Measurements from ENCODE around the gene ALPI. TPM values are rescaled to one million over a fixed set of nuclear protein-coding genes. Genes with fewer than 3 reads are reported as not detected.

The ALPI gene
- total and polyA plus RNA-seq, 2 donors (not counting 1 experiment from before 2014, with no cell fraction given), result not detected

DNA sequence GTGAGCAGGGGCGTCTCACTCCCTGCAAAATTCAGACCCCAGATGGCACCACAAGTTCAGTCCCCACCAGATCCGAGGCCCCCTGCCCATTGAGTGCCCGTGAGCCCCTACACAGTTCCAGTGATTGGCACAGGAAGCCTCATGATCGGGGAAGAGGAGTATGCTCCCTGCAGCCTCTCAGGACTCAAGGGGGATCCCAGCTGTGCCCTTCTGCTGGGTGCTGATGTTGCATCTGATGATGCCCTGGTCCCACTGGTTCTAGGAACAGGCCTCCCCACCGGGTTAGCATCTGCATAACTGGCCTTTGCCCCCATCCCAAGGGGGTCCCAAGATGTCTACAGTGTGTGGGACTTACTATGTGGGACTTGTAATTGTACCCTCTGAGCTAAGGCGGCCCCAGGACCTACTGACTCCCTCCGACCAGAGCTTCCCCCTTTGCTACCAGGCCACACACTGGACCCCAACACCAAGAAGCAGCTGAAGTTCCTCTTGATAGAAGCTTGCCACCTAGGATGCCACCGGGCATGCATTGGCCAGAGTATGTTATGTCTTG is 40.7 kb upstream of the ALPI start:
- Histone ChIP-seq H4K20me1 (ENCODE audit: control insufficient read depth, insufficient read depth, low read length, poor library complexity, severe bottlenecking) (no peaks in the 10 kb centered on the region), H3K9ac (ENCODE audit: low read length) (no peak overlapping the region), H3K9me3 (ENCODE audit: control extremely low read depth in 1 of 3, control insufficient read depth in 2 of 3, insufficient read depth in 1 of 3, low read length in 2 of 3) (peaks cover 0 to 4% (median 0%) of the 10 kb centered on the region in 3 donors), H3K4me1 (ENCODE audit: control insufficient read depth in 2 of 2, insufficient read depth in 2 of 2, low read length in 2 of 2) (peaks cover 7 to 11% of the 10 kb centered on the region in 2 donors), H3K27me3 (replicated peaks in 1 of 4; ENCODE audit: control extremely low read depth in 1 of 4, control insufficient read depth in 3 of 4, insufficient read depth in 4 of 4, low read length in 3 of 4) (peaks cover 0 to 26% (median 4%) of the 10 kb centered on the region in 4 experiments), H3K4me3 (ENCODE audit: control extremely low read depth in 1 of 5, extremely low read depth in 1 of 5, insufficient read depth in 1 of 5, low read depth in 2 of 5, low read length in 4 of 5) (no peak overlapping the region), H3K79me2 (ENCODE audit: control insufficient read depth, insufficient read depth, low read length) (no peaks in the 10 kb centered on the region), H3K36me3 (replicated peaks in 1 of 2; ENCODE audit: control extremely low read depth in 1 of 2, control insufficient read depth in 1 of 2, extremely low read depth in 1 of 2, insufficient read depth in 2 of 2, low read length in 1 of 2) (no peaks in the 10 kb centered on the region), H2AFZ (ENCODE audit: insufficient read depth, low read depth, low read length, poor library complexity, severe bottlenecking) (no peak overlapping the region), H3K4me2 (replicated peaks; ENCODE audit: low read depth, low read length, poor library complexity, severe bottlenecking) (no peak overlapping the region), H3K27ac (ENCODE audit: low read length in 2 of 2) (no peak overlapping the region)
- Mint-ChIP-seq H3K4me3 (no peak overlapping the region), H3K27me3 (peaks cover 39% of the 10 kb centered on the region), H3K9me3 (ENCODE audit: insufficient read depth) (no peaks in the 10 kb centered on the region), H3K4me1 (peaks cover 19% of the 10 kb centered on the region), H3K27ac (no peak overlapping the region)
- 87% methylated on average over 5 of the region's 8 CpGs for WGBS (ENCODE audit: insufficient coverage)
- ChIA-PET POLR2A (no interaction called here), CTCF (no interaction called here)
- DNase-seq, result no peak
- intact Hi-C loops (cut with micrococcal nuclease), result no loop called here
- TF ChIP-seq, protein P1, sequence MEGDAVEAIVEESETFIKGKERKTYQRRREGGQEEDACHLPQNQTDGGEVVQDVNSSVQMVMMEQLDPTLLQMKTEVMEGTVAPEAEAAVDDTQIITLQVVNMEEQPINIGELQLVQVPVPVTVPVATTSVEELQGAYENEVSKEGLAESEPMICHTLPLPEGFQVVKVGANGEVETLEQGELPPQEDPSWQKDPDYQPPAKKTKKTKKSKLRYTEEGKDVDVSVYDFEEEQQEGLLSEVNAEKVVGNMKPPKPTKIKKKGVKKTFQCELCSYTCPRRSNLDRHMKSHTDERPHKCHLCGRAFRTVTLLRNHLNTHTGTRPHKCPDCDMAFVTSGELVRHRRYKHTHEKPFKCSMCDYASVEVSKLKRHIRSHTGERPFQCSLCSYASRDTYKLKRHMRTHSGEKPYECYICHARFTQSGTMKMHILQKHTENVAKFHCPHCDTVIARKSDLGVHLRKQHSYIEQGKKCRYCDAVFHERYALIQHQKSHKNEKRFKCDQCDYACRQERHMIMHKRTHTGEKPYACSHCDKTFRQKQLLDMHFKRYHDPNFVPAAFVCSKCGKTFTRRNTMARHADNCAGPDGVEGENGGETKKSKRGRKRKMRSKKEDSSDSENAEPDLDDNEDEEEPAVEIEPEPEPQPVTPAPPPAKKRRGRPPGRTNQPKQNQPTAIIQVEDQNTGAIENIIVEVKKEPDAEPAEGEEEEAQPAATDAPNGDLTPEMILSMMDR (IDR thresholded peaks at IDR 0.05), result no peak
- TF ChIP-seq EZH2 (IDR thresholded peaks at IDR 0.05; ENCODE audit: borderline replicate concordance, insufficient read depth, low read depth, low read length, poor library complexity, severe bottlenecking), result no peak
- no peak for ATAC-seq (ENCODE audit: low read depth)

DNA sequence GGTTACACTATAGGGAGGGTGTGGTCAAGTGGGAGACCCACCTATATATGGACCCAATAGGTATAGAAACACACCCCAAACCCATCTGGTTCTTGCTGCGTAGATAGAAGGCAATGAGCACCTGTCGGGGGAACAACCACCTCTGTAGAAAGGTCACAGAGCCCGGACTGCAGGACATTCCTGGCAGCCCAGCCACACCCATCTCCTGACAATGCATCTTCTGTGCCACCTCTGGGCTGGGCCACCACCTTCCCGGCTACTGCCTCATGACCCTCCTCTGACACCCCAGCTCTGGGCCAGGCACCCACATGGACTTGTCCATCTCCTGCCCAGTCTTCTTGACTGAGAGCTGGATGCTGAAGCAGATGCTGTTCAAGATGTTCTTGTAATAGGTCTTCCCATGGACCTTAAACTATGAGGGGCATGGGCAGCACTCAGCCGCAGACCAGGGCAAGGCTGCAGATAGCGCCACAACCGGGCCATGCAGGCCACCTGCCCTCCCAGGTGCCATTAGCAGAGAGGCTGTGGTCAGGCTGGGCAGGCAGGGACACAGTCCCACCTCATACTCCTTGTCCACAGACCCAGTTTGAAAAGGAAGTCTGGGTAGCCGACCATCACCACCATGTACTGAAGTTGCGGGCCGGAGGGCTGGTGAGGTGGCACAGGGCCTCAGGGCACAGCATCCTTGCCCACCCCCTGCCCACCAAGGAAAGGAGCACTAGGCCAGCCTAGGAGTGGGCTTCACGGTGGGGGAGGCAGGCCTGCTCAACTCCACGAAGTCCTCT is 40.0 kb upstream of the ALPI start:
- no peak overlapping the region for H3K4me3 ChIP-seq (ENCODE audit: control extremely low read depth in 1 of 5, extremely low read depth in 1 of 5, insufficient read depth in 1 of 5, low read depth in 2 of 5, low read length in 4 of 5)
- ChIA-PET CTCF (no interaction called here), POLR2A (no interaction called here)
- H4K20me1 ChIP-seq (ENCODE audit: control insufficient read depth, insufficient read depth, low read length, poor library complexity, severe bottlenecking), result no peaks in the 10 kb centered on the region
- TF ChIP-seq, protein P1 (IDR thresholded peaks at IDR 0.05), result no peak
- no peak for TF ChIP-seq EZH2 (IDR thresholded peaks at IDR 0.05; ENCODE audit: borderline replicate concordance, insufficient read depth, low read depth, low read length, poor library complexity, severe bottlenecking)
- DNase-seq (no peak), ATAC-seq (ENCODE audit: low read depth) (no peak)
- no peak overlapping the region for H3K4me2 ChIP-seq (replicated peaks; ENCODE audit: low read depth, low read length, poor library complexity, severe bottlenecking)
- Mint-ChIP-seq H3K9me3 (ENCODE audit: insufficient read depth) (no peaks in the 10 kb centered on the region), H3K27ac (no peak overlapping the region), H3K27me3 (peaks cover 39% of the 10 kb centered on the region), H3K4me1 (peaks cover 19% of the 10 kb centered on the region), H3K4me3 (no peak overlapping the region)
- H3K9me3 ChIP-seq (ENCODE audit: control extremely low read depth in 1 of 3, control insufficient read depth in 2 of 3, insufficient read depth in 1 of 3, low read length in 2 of 3), result peaks cover 0 to 5% (median 0%) of the 10 kb centered on the region in 3 donors
- 94% methylated on average over 12 of the region's 12 CpGs for WGBS (ENCODE audit: insufficient coverage)
- peaks cover 0 to 32% (median 5%) of the 10 kb centered on the region in 4 experiments for H3K27me3 ChIP-seq (replicated peaks in 1 of 4; ENCODE audit: control extremely low read depth in 1 of 4, control insufficient read depth in 3 of 4, insufficient read depth in 4 of 4, low read length in 3 of 4)
- intact Hi-C loops (cut with micrococcal nuclease), result no loop called here
- no peak overlapping the region for H3K27ac ChIP-seq (ENCODE audit: low read length in 2 of 2)
- H2AFZ ChIP-seq (ENCODE audit: insufficient read depth, low read depth, low read length, poor library complexity, severe bottlenecking), result no peak overlapping the region
- H3K9ac ChIP-seq (ENCODE audit: low read length), result no peak overlapping the region
- H3K79me2 ChIP-seq (ENCODE audit: control insufficient read depth, insufficient read depth, low read length), result no peaks in the 10 kb centered on the region
- no peaks in the 10 kb centered on the region for H3K36me3 ChIP-seq (replicated peaks in 1 of 2; ENCODE audit: control extremely low read depth in 1 of 2, control insufficient read depth in 1 of 2, extremely low read depth in 1 of 2, insufficient read depth in 2 of 2, low read length in 1 of 2)
- H3K4me1 ChIP-seq (ENCODE audit: control insufficient read depth in 2 of 2, insufficient read depth in 2 of 2, low read length in 2 of 2), result peaks cover 13 to 15% of the 10 kb centered on the region in 2 donors

Measured in B cell (primary cell).